ENCODE results near the gene NCOA1. TPM values are rescaled to one million over a fixed set of nuclear protein-coding genes. Genes with fewer than 3 reads are reported as not detected.

NCOA1 gene
- total RNA-seq, 2 experiments from 2014 or later = 35.5 to 40.6 TPM

DNA sequence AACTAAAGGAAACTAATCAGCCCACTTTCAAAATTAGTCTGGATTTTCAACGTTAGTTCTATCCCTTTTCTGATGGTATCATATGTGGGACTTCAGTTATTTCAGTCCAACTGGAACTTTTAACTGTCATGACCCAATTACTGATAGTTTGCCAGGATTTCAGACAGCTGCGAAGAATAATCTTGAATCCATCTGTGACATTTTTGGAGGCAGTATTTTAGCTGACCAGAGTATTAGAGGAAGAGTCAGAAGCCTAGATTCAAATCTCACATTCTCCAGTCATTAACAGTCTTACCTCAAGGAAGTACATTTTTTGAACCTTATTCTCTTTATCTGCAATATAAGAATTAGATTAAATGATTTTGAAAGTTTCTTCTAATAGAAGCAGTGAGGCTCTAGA lies 220.8 kb downstream of the NCOA1 start:
- TF ChIP-seq, protein P1, sequence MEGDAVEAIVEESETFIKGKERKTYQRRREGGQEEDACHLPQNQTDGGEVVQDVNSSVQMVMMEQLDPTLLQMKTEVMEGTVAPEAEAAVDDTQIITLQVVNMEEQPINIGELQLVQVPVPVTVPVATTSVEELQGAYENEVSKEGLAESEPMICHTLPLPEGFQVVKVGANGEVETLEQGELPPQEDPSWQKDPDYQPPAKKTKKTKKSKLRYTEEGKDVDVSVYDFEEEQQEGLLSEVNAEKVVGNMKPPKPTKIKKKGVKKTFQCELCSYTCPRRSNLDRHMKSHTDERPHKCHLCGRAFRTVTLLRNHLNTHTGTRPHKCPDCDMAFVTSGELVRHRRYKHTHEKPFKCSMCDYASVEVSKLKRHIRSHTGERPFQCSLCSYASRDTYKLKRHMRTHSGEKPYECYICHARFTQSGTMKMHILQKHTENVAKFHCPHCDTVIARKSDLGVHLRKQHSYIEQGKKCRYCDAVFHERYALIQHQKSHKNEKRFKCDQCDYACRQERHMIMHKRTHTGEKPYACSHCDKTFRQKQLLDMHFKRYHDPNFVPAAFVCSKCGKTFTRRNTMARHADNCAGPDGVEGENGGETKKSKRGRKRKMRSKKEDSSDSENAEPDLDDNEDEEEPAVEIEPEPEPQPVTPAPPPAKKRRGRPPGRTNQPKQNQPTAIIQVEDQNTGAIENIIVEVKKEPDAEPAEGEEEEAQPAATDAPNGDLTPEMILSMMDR (IDR thresholded peaks at IDR 0.05) = no peak
- no peak overlapping the region for H3K27ac Mint-ChIP-seq
- no peak for DNase-seq
- H3K4me3 Mint-ChIP-seq = no peak overlapping the region
- ChIA-PET POLR2A (no interaction called here), CTCF (no interaction called here)
- intact Hi-C loops (cut with DNase I, micrococcal nuclease) = no loop called here
- H3K36me3 Mint-ChIP-seq (ENCODE audit: low read depth) = peaks cover 90% of the 10 kb centered on the region
- Histone ChIP-seq H3K9me3 (ENCODE audit: control insufficient read depth in 1 of 2, insufficient read depth in 1 of 2, low read length in 2 of 2) (no peaks in the 10 kb centered on the region), H3K36me3 (ENCODE audit: insufficient read depth, low read length) (peaks cover 51% of the 10 kb centered on the region), H3K4me1 (ENCODE audit: insufficient read depth, low read length) (no peaks in the 10 kb centered on the region), H3K27me3 (ENCODE audit: control insufficient read depth in 1 of 2, insufficient read depth in 2 of 2, low read length in 2 of 2) (no peaks in the 10 kb centered on the region), H3K27ac (ENCODE audit: low read depth in 1 of 2, low read length in 2 of 2) (no peak overlapping the region), H3K4me3 (ENCODE audit: low read length) (no peak overlapping the region)
- no peaks in the 10 kb centered on the region for H3K4me1 Mint-ChIP-seq (ENCODE audit: low read depth)
- no peaks in the 10 kb centered on the region for H3K27me3 Mint-ChIP-seq
- ATAC-seq (ENCODE audit: poor library complexity) = no peak
- H3K9me3 Mint-ChIP-seq = no peaks in the 10 kb centered on the region

DNA sequence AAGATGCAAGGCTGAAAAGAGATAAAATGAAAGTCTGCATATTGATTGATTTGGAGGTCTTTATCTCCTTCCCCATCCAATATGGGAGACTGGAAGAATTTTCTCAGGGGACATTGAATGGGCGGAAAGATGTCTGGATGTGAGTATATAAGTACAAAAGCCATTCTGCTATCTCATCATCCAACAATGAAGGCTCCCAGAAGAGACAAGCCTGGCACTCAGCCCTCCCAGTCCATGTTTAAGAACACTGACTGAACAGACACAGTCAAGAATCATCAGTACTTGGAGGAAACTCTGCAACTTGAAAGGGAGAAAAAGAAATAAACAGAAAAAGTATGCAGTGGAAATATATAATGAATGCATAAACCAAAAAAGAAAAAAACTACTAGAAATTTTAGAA lies 221.2 kb downstream of the NCOA1 start:
- intact Hi-C loops (cut with DNase I, micrococcal nuclease) = no loop called here
- ATAC-seq (ENCODE audit: poor library complexity) (no peak), DNase-seq (no peak)
- TF ChIP-seq, protein P1 (IDR thresholded peaks at IDR 0.05) = no peak
- ChIA-PET POLR2A (no interaction called here), CTCF (no interaction called here)
- no peak overlapping the region for H3K27ac ChIP-seq (ENCODE audit: low read depth in 1 of 2, low read length in 2 of 2)
- H3K9me3 Mint-ChIP-seq = no peaks in the 10 kb centered on the region
- no peak overlapping the region for H3K4me3 Mint-ChIP-seq
- H3K36me3 Mint-ChIP-seq (ENCODE audit: low read depth) = peaks cover 90% of the 10 kb centered on the region
- H3K27ac Mint-ChIP-seq = no peak overlapping the region
- peaks cover 47% of the 10 kb centered on the region for H3K36me3 ChIP-seq (ENCODE audit: insufficient read depth, low read length)
- H3K27me3 Mint-ChIP-seq = no peaks in the 10 kb centered on the region
- H3K4me1 ChIP-seq (ENCODE audit: insufficient read depth, low read length) = no peaks in the 10 kb centered on the region
- no peak overlapping the region for H3K4me3 ChIP-seq (ENCODE audit: low read length)
- H3K27me3 ChIP-seq (ENCODE audit: control insufficient read depth in 1 of 2, insufficient read depth in 2 of 2, low read length in 2 of 2) = no peaks in the 10 kb centered on the region
- no peaks in the 10 kb centered on the region for H3K4me1 Mint-ChIP-seq (ENCODE audit: low read depth)
- H3K9me3 ChIP-seq (ENCODE audit: control insufficient read depth in 1 of 2, insufficient read depth in 1 of 2, low read length in 2 of 2) = no peaks in the 10 kb centered on the region

DNA sequence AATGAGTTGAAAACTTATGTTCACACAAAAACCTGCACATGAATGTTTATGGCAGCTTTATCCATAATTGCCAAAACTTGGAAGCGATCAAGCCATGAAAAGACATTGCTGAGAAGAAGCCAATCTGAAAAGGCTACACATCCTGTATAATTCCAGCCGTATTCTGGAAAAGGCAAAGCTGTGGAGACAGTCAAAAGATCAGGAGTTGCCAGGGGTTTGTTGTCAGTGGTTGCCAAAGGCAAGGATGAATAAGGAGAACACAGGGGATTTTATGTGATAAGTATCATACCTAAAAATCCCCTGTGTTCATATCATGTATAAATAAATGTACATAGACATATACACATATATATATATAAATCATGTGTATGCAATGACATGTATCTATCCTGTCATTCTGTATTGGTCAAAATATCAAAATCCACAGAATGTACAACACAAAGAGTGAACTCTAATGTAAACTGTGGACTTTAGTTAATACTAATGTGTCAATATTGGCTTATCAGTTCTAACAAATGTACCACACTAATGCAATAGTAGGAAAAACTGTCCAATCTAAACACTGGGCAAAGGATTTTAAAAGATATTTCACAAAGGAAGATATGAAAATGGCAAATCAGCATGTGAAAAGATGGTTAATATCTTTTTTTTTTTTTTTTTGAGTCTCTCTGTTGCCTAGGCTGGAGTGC lies 226.4 kb downstream of the NCOA1 start:
- POLR2A ChIA-PET = no interaction called here
- Histone ChIP-seq H3K4me3 (ENCODE audit: low read length) (no peak overlapping the region), H3K27me3 (ENCODE audit: control insufficient read depth in 1 of 2, insufficient read depth in 2 of 2, low read length in 2 of 2) (no peaks in the 10 kb centered on the region), H3K9me3 (ENCODE audit: control insufficient read depth in 1 of 2, insufficient read depth in 1 of 2, low read length in 2 of 2) (no peaks in the 10 kb centered on the region), H3K4me1 (ENCODE audit: insufficient read depth, low read length) (no peaks in the 10 kb centered on the region), H3K27ac (ENCODE audit: low read depth in 1 of 2, low read length in 2 of 2) (no peak overlapping the region), H3K36me3 (ENCODE audit: insufficient read depth, low read length) (peaks cover 20% of the 10 kb centered on the region)
- Mint-ChIP-seq H3K9me3 (no peaks in the 10 kb centered on the region), H3K27me3 (no peaks in the 10 kb centered on the region), H3K27ac (no peak overlapping the region), H3K4me3 (no peak overlapping the region), H3K4me1 (ENCODE audit: low read depth) (no peaks in the 10 kb centered on the region), H3K36me3 (ENCODE audit: low read depth) (peaks cover 83% of the 10 kb centered on the region)
- CTCF ChIA-PET = no interaction called here
- no peak for DNase-seq
- TF ChIP-seq, protein P1 (IDR thresholded peaks at IDR 0.05) = no peak
- intact Hi-C loops (cut with DNase I, micrococcal nuclease) = no loop called here
- no peak for ATAC-seq (ENCODE audit: poor library complexity)

All from CD4-positive, alpha-beta T cell (primary cell).